HG03442 (cell line): Measurements from ENCODE around the gene XPO6.

Experiments used
- ATAC-seq: cut with Tn5 transposase; IDR thresholded peaks from one replicate; pipeline ENCODE4 v1.9.1; 2021; ENCODE audit warnings: mild to moderate bottlenecking, moderate library complexity; ENCODE audit not compliant: unreplicated experiment

XPO6 gene

GRCh38 chr16:28161626-28162025 lies 50.1 kb downstream of the XPO6 start:
- no peak for ATAC-seq

- no peak for ATAC-seq
Observed at GRCh38 chr16:28158136-28158535, 53.6 kb downstream of the XPO6 start.

GRCh38 chr16:28156056-28156680 lies 55.6 kb downstream of the XPO6 start:
- ATAC-seq: no peak

GRCh38 chr16:28155293-28155692 lies 56.5 kb downstream of the XPO6 start:
- no peak for ATAC-seq

GRCh38 chr16:28151180-28151579 lies 60.6 kb downstream of the XPO6 start:
- ATAC-seq: no peak

GRCh38 chr16:28149011-28149888 lies 62.5 kb downstream of the XPO6 start:
- ATAC-seq: no peak

GRCh38 chr16:28146536-28146935 lies 65.2 kb downstream of the XPO6 start:
- no peak for ATAC-seq

- ATAC-seq: no peak
Observed at GRCh38 chr16:28145796-28146195, 66.0 kb downstream of the XPO6 start.

GRCh38 chr16:28140788-28141618 lies 70.8 kb downstream of the XPO6 start:
- peak; percentile 65 for ATAC-seq

GRCh38 chr16:28139530-28139929 lies 72.2 kb downstream of the XPO6 start:
- no peak for ATAC-seq

GRCh38 chr16:28136751-28137434 lies 74.9 kb downstream of the XPO6 start:
- ATAC-seq: no peak

- ATAC-seq: no peak
Observed at GRCh38 chr16:28133666-28134065, 78.1 kb downstream of the XPO6 start.

- ATAC-seq: no peak
Observed at GRCh38 chr16:28131743-28132393, 79.9 kb downstream of the XPO6 start.

- no peak for ATAC-seq
Observed at GRCh38 chr16:28131181-28131580, 80.6 kb downstream of the XPO6 start.

GRCh38 chr16:28130099-28131088 lies 81.4 kb downstream of the XPO6 start:
- ATAC-seq: no peak

GRCh38 chr16:28126684-28127620 lies 84.8 kb downstream of the XPO6 start:
- ATAC-seq: no peak

GRCh38 chr16:28125592-28125991 lies 86.2 kb downstream of the XPO6 start:
- ATAC-seq: no peak

GRCh38 chr16:28121527-28121926 lies 90.2 kb downstream of the XPO6 start:
- ATAC-seq: no peak
